HG02840 (cell line): ENCODE measurements around the gene TAS2R4.
"Not testable (repeated sequence)": the region's sequence is repeated elsewhere in the genome, so short reads cannot be mapped to it uniquely, and the experiment has no call there.

Source experiments
- ATAC-seq: cut with Tn5 transposase; IDR thresholded peaks from one replicate; pipeline ENCODE4 v1.9.1; 2021; ENCODE audit warnings: mild to moderate bottlenecking, moderate library complexity, moderate number of reproducible peaks; ENCODE audit not compliant: unreplicated experiment, low FRiP score

TAS2R4 gene

GRCh38 chr7:141820067-141820466 lies 43.6 kb downstream of the TAS2R4 start:
- no peak for ATAC-seq

- ATAC-seq: not testable (repeated sequence)
These were observed 46.0 kb downstream of the TAS2R4 start for GRCh38 chr7:141822432-141822831.
